GM19395 (cell line): Measurements from ENCODE around the gene NAV3.
"Not testable (repeated sequence)": the region's sequence is repeated elsewhere in the genome, so short reads cannot be mapped to it uniquely, and the experiment has no call there.

Source experiments
- ATAC-seq: cut with Tn5 transposase; IDR thresholded peaks from one replicate; pipeline ENCODE4 v1.9.1; 2021; ENCODE audit warnings: mild to moderate bottlenecking, moderate library complexity; ENCODE audit not compliant: unreplicated experiment

The NAV3 gene

GRCh38 chr12:78239544-78239943 is 408.9 kb downstream of the NAV3 start:
- no peak for ATAC-seq

- ATAC-seq, result no peak
Observed at GRCh38 chr12:78240827-78241226, 410.1 kb downstream of the NAV3 start.

- ATAC-seq, result no peak
Observed at GRCh38 chr12:78241446-78241845, 410.8 kb downstream of the NAV3 start.

- ATAC-seq, result no peak
Observed at GRCh38 chr12:78244916-78245507, 414.3 kb downstream of the NAV3 start.

GRCh38 chr12:78248321-78248720 is 417.6 kb downstream of the NAV3 start:
- no peak for ATAC-seq

GRCh38 chr12:78249578-78249977 is 418.9 kb downstream of the NAV3 start:
- ATAC-seq, result no peak

- not testable (repeated sequence) for ATAC-seq
Observed at GRCh38 chr12:78257662-78258061, 427.0 kb downstream of the NAV3 start.

- ATAC-seq, result no peak
Observed at GRCh38 chr12:78260976-78261375, 430.3 kb downstream of the NAV3 start.

GRCh38 chr12:78261901-78262300 is 431.2 kb downstream of the NAV3 start:
- ATAC-seq, result no peak
